B cell (primary cell): ENCODE measurements around the gene MEF2C. TPM values are rescaled to one million over a fixed set of nuclear protein-coding genes. Genes with fewer than 3 reads are reported as not detected.

Experiments
- ATAC-seq: fragments of 200-7000 bp; cut with Tn5 transposase; one replicate; pipeline ENCODE4 v1.10.0; 2021; ENCODE audit warnings: low read depth, mild to moderate bottlenecking, moderate number of reproducible peaks, moderate library complexity
- CTCF ChIA-PET: fragments of 350-600 bp; sonication (Branson Sonifier 250); formaldehyde crosslinking; loops from one replicate; lab custom pipeline; 2021; ENCODE audit warnings: antibody characterized with exemption, inconsistent platforms; lab: Charles Lee
- POLR2A ChIA-PET: fragments of 350-600 bp; sonication (Branson Sonifier 250); formaldehyde crosslinking; loops from one replicate; lab custom pipeline; 2021; ENCODE audit warnings: antibody characterized with exemption; lab: Charles Lee
- DNase-seq: peaks from one replicate; pipeline ENCODE4 v3.0.0; 2013
- H2AFZ ChIP-seq: 2 replicates; pipeline ENCODE4 v1.6.1; 2012; ENCODE audit warnings: mild to moderate bottlenecking, low read depth, low read length; ENCODE audit not compliant: insufficient read depth, poor library complexity, severe bottlenecking
- H3K27ac ChIP-seq, 2 donors: 1 replicate in 1 of 2; 2 replicates in 1 of 2; pipeline ENCODE4 v1.5.1; 2012 to 2013; ENCODE audit warnings: low read length in 2 of 2, mild to moderate bottlenecking in 2 of 2, moderate library complexity in 1 of 2
- H3K27me3 ChIP-seq, 4 experiments: fragments of 200-600 bp in 1 of 4; sonication (generic) in 1 of 4; replicated peaks in 1 of 4; 1 replicate in 2 of 4; 2 replicates in 2 of 4; pipeline versions ENCODE4 v1.6.1 to v1.7.0; 2013 to 2016; ENCODE audit warnings: low read length in 3 of 4, mild to moderate bottlenecking in 2 of 4, mixed read lengths in 1 of 4, moderate library complexity in 1 of 4; ENCODE audit not compliant: insufficient read depth in 4 of 4, control insufficient read depth in 3 of 4; ENCODE audit errors: control extremely low read depth in 1 of 4
- H3K36me3 ChIP-seq, 2 experiments: replicated peaks in 1 of 2; 1 replicate in 1 of 2; 2 replicates in 1 of 2; pipeline versions ENCODE4 v1.6.1 to v1.7.1; 2013; ENCODE audit warnings: low read length in 1 of 2; ENCODE audit not compliant: insufficient read depth in 2 of 2, control insufficient read depth in 1 of 2; ENCODE audit errors: control extremely low read depth in 1 of 2, extremely low read depth in 1 of 2
- H3K4me1 ChIP-seq, 2 donors: fragments of 200-600 bp in 1 of 2; sonication (generic) in 1 of 2; 1 replicate in 1 of 2; 2 replicates in 1 of 2; pipeline versions ENCODE4 v1.5.1 to v1.6.1; 2013 to 2017; ENCODE audit warnings: low read length in 2 of 2; ENCODE audit not compliant: control insufficient read depth in 2 of 2, insufficient read depth in 2 of 2
- H3K4me2 ChIP-seq: replicated peaks from 2 replicates; pipeline ENCODE3; 2012; ENCODE audit warnings: mild to moderate bottlenecking, low read depth, low read length; ENCODE audit not compliant: poor library complexity, severe bottlenecking
- H3K4me3 ChIP-seq, 5 experiments: fragments of 200-600 bp in 1 of 5; sonication (generic) in 1 of 5; 1 replicate in 3 of 5; 2 replicates in 2 of 5; pipeline versions ENCODE4 v1.5.1 to v1.7.0; 2011 to 2016; ENCODE audit warnings: low read length in 4 of 5, mild to moderate bottlenecking in 4 of 5, low read depth in 2 of 5, control low read depth in 1 of 5, moderate library complexity in 1 of 5; ENCODE audit not compliant: insufficient read depth in 1 of 5; ENCODE audit errors: control extremely low read depth in 1 of 5, extremely low read depth in 1 of 5
- H3K79me2 ChIP-seq: fragments of 200-600 bp; sonication (generic); one replicate; pipeline ENCODE4 v1.6.0; 2016; ENCODE audit warnings: low read length; ENCODE audit not compliant: control insufficient read depth, insufficient read depth
- H3K9ac ChIP-seq: fragments of 200-600 bp; sonication (generic); 2 replicates; pipeline ENCODE4 v1.6.1; 2017; ENCODE audit warnings: mild to moderate bottlenecking, low read length, moderate library complexity
- H3K9me3 ChIP-seq, 3 donors: one replicate each; pipeline versions ENCODE4 v1.6.1 to v1.7.1; 2013; ENCODE audit warnings: low read length in 2 of 3; ENCODE audit not compliant: control insufficient read depth in 2 of 3, insufficient read depth in 1 of 3; ENCODE audit errors: control extremely low read depth in 1 of 3
- H4K20me1 ChIP-seq: 2 replicates; pipeline ENCODE4 v1.6.0; 2012; ENCODE audit warnings: mild to moderate bottlenecking, low read length; ENCODE audit not compliant: insufficient read depth, control insufficient read depth, poor library complexity, severe bottlenecking
- H3K27ac Mint-ChIP-seq: one replicate; pipeline ENCODE4 v1.8.0; 2021; ENCODE audit warnings: mixed read lengths
- H3K27me3 Mint-ChIP-seq: one replicate; pipeline ENCODE4 v1.8.0; 2021; ENCODE audit warnings: mixed read lengths
- H3K4me1 Mint-ChIP-seq: one replicate; pipeline ENCODE4 v1.8.0; 2021; ENCODE audit warnings: mixed read lengths
- H3K4me3 Mint-ChIP-seq: one replicate; pipeline ENCODE4 v1.8.0; 2021; ENCODE audit warnings: mixed read lengths
- H3K9me3 Mint-ChIP-seq: one replicate; pipeline ENCODE4 v1.8.0; 2022; ENCODE audit warnings: mixed read lengths; ENCODE audit not compliant: insufficient read depth
- EZH2 ChIP-seq: IDR thresholded peaks from 2 replicates; pipeline ENCODE4 v1.6.1; 2012; ENCODE audit warnings: borderline replicate concordance, low read depth, mild to moderate bottlenecking, moderate library complexity, low read length; ENCODE audit not compliant: insufficient read depth, poor library complexity, severe bottlenecking
- WGBS: methylation state at CpG from one replicate; pipeline ENCODE4 v1.1.5; 2013; ENCODE audit warnings: missing lambda C conversion rate; ENCODE audit not compliant: insufficient coverage; 5-methylcytosine and 5-hydroxymethylcytosine counted together
- intact Hi-C: fragments of 100-400 bp; cut with micrococcal nuclease; formaldehyde crosslinking; loops from one replicate; pipeline ENCODE4 v1.10.0; 2022
- polyA plus RNA-seq: library from polyadenylated mRNA; depleted of rRNA; stranded (reverse); fragments of >200 nt; gene quantifications from 2 replicates; pipeline ENCODE4 v1.2.3, GENCODE V29; 2012
- total RNA-seq, 2 donors: library from RNA; stranded (reverse); fragments of 120-200 nt in 1 of 2; gene quantifications; 1 replicate in 1 of 2; 2 replicates in 1 of 2; pipeline versions ENCODE4 v1.2.3 to v1.2.4, GENCODE V29; 2013 to 2022
- TF ChIP-seq, protein P1 (sequence below): fragments of 200-600 bp; IDR thresholded peaks from one replicate; pipeline ENCODE4 v1.8.0; 2022; ENCODE audit warnings: antibody characterized with exemption, mild to moderate bottlenecking

MEF2C gene
- total and polyA plus RNA-seq, 2 donors (not counting 1 experiment from before 2014, with no cell fraction given): 97.4 to 354 TPM

DNA sequence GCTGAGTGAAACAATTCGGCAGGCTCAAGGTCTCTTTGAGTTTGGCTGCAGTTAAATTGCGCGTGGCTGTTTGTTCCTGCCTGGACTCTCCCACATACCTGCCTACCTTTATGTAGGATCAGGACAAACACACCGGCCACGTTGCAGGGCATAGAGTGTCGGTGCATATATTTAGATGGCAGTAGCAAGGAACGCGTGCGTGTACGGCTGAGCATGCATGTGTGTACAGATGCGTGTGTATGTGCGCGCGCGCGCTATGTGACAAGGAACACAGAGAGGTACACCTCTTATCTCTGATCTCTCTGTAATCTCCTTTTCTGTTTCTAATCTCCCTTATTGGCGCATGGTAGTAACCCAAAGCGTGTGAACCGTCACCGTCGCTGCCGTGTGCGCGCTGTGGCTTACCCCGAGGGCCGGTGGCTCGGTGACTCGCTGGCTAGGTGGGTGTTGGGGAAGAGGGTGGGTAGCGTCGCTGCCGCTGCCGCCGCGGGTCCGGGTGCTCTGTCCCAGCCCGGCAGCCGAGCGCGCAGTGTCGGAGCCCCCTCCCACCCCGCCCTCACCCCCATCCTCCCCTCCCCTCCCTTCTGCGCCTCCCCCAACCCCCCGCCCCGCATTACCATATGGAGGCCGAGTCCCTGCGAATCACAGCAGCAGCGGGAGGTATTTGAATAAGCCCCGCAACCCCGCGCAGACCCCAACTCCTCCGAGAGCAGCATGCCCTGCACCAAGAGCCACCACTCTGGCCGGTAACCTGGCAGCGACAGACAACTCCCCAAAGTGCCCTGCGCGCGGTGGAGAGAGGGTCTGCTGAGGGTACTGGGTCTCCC, 204.8 kb downstream of the MEF2C start:
- Histone ChIP-seq H3K4me3 (no peak overlapping the region), H2AFZ (no peak overlapping the region), H3K9me3 (peaks cover 10 to 64% (median 23%) of the 10 kb centered on the region in 3 donors), H3K9ac (no peak overlapping the region), H3K27me3 (peaks cover 10 to 97% (median 82%) of the 10 kb centered on the region in 4 experiments), H3K36me3 (no peaks in the 10 kb centered on the region), H3K27ac (no peak overlapping the region), H3K4me2 (no peak overlapping the region), H3K4me1 (peaks cover 39 to 57% of the 10 kb centered on the region in 2 donors), H4K20me1 (no peaks in the 10 kb centered on the region), H3K79me2 (no peaks in the 10 kb centered on the region)
- Mint-ChIP-seq H3K27ac (peak overlapping the region; percentile 61), H3K4me3 (peak overlapping the region; percentile 13), H3K4me1 (peaks cover 30% of the 10 kb centered on the region), H3K9me3 (peaks cover 8% of the 10 kb centered on the region), H3K27me3 (peaks cover 71% of the 10 kb centered on the region)
- POLR2A ChIA-PET: no interaction called here
- intact Hi-C loops: loop anchor here (10.0 kb wide), 2 partner anchors 403 to 1263 kb away; partner anchors contain the start of gene CCNH
- no peak for ATAC-seq
- DNase-seq: peak; percentile 43
- CTCF ChIA-PET: interaction anchor here (5.1 kb wide), 1 partner anchor 13 kb away, joined by 63 read pairs; no protein-coding TSS in a partner anchor
- TF ChIP-seq, protein P1, sequence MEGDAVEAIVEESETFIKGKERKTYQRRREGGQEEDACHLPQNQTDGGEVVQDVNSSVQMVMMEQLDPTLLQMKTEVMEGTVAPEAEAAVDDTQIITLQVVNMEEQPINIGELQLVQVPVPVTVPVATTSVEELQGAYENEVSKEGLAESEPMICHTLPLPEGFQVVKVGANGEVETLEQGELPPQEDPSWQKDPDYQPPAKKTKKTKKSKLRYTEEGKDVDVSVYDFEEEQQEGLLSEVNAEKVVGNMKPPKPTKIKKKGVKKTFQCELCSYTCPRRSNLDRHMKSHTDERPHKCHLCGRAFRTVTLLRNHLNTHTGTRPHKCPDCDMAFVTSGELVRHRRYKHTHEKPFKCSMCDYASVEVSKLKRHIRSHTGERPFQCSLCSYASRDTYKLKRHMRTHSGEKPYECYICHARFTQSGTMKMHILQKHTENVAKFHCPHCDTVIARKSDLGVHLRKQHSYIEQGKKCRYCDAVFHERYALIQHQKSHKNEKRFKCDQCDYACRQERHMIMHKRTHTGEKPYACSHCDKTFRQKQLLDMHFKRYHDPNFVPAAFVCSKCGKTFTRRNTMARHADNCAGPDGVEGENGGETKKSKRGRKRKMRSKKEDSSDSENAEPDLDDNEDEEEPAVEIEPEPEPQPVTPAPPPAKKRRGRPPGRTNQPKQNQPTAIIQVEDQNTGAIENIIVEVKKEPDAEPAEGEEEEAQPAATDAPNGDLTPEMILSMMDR: no peak
- TF ChIP-seq EZH2: no peak
- 13% methylated on average over 29 of the region's 56 CpGs for WGBS
